HPDE6-E6E7 (cell line): ENCODE measurements around the gene IFNGR1.
"Not testable (repeated sequence)": the region's sequence is repeated elsewhere in the genome, so short reads cannot be mapped to it uniquely, and the experiment has no call there.

Source experiments
- DNase-seq: peaks from one replicate; pipeline ENCODE4 v3.0.0; 2011; ENCODE audit warnings: missing footprints; ENCODE audit errors: extremely low spot score

Gene IFNGR1

GRCh38 chr6:137218917-137219663, at the start of gene IFNGR1:
IFNGR1 (minus strand) TSS chr6:137219385; CDS start chr6:137219327, 58 bp downstream.
- DNase-seq: peak; percentile 90

GRCh38 chr6:137268911-137269310, 49.7 kb upstream of the IFNGR1 start:
- no peak for DNase-seq

- no peak for DNase-seq
Measured at GRCh38 chr6:137266309-137266586, 47.1 kb upstream of the IFNGR1 start.

GRCh38 chr6:137265561-137266308, 46.5 kb upstream of the IFNGR1 start:
- DNase-seq: no peak

- DNase-seq: no peak
Measured at GRCh38 chr6:137264311-137265075, 45.3 kb upstream of the IFNGR1 start.

GRCh38 chr6:137261761-137262160, 42.6 kb upstream of the IFNGR1 start:
- no peak for DNase-seq

- no peak for DNase-seq
Measured at GRCh38 chr6:137261361-137261760, 42.2 kb upstream of the IFNGR1 start.

GRCh38 chr6:137260217-137260616, 41.0 kb upstream of the IFNGR1 start:
- no peak for DNase-seq

GRCh38 chr6:137259349-137259748, 40.2 kb upstream of the IFNGR1 start:
- peak; percentile 20 for DNase-seq

GRCh38 chr6:137258170-137258569, 39.0 kb upstream of the IFNGR1 start:
- DNase-seq: no peak

- DNase-seq: no peak
Measured at GRCh38 chr6:137256350-137257103, 37.3 kb upstream of the IFNGR1 start.

GRCh38 chr6:137254966-137255365, 35.8 kb upstream of the IFNGR1 start:
- no peak for DNase-seq

- DNase-seq: not testable (repeated sequence)
Measured at GRCh38 chr6:137254430-137254829, 35.2 kb upstream of the IFNGR1 start.

- DNase-seq: no peak
Measured at GRCh38 chr6:137248702-137249101, 29.5 kb upstream of the IFNGR1 start.

GRCh38 chr6:137247724-137248123, 28.5 kb upstream of the IFNGR1 start:
- no peak for DNase-seq

GRCh38 chr6:137246791-137247202, 27.6 kb upstream of the IFNGR1 start:
- no peak for DNase-seq

- DNase-seq: no peak
Measured at GRCh38 chr6:137246164-137246563, 27.0 kb upstream of the IFNGR1 start.

GRCh38 chr6:137241481-137242038, 22.4 kb upstream of the IFNGR1 start:
- DNase-seq: no peak

GRCh38 chr6:137240168-137240567, 21.0 kb upstream of the IFNGR1 start:
- no peak for DNase-seq

- no peak for DNase-seq
Measured at GRCh38 chr6:137237413-137238170, 18.4 kb upstream of the IFNGR1 start.
